Measurements from ENCODE around the gene PASK. TPM values are rescaled to one million over a fixed set of nuclear protein-coding genes. Genes with fewer than 3 reads are reported as not detected.
"Not testable (repeated sequence)": the region's sequence is repeated elsewhere in the genome, so short reads cannot be mapped to it uniquely, and the experiment has no call there.

The PASK gene
- total RNA-seq, 1 donor = 101 TPM

GRCh38 chr2:241095594-241096290, 53.5 kb downstream of the PASK start:
- Histone ChIP-seq H3K4me1 (ENCODE audit: insufficient read depth, low read length) (peaks cover 35% of the 10 kb centered on the region), H3K27me3 (ENCODE audit: insufficient read depth, low read length) (no peaks in the 10 kb centered on the region), H3K4me3 (ENCODE audit: low read length) (no peak overlapping the region)

GRCh38 chr2:241094924-241095420, 54.3 kb downstream of the PASK start:
- Histone ChIP-seq H3K9me3 (ENCODE audit: low read depth, low read length) (no peaks in the 10 kb centered on the region), H3K4me1 (ENCODE audit: insufficient read depth, low read length) (peaks cover 29% of the 10 kb centered on the region), H3K4me3 (ENCODE audit: low read length) (no peak overlapping the region), H3K27me3 (ENCODE audit: insufficient read depth, low read length) (no peaks in the 10 kb centered on the region)

More at GRCh38 chr2:241095594-241096290, 53.5 kb downstream of the PASK start:
- H3K9me3 ChIP-seq (ENCODE audit: low read depth, low read length) = no peaks in the 10 kb centered on the region

DNA sequence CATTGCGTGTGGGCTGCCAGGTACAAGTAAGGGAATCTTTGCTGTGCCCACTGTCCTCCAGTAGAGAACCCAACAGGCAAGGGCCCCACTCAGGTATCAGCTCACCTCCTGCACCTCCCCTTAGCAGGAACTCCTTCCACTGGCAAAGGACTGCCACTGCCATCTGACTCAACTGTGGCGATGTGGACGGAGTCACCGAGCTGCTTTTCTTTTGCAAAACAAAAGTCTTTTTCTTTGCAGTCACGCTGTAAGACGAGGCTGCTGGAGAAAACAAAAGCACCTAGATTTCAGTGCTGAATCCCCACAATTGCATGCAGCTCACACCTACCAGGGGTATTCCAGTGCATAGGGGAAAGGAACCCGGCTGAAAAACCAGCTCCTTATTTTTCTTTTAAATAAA, 55.1 kb downstream of the PASK start:
- H3K9me3 ChIP-seq (ENCODE audit: low read depth, low read length) = no peaks in the 10 kb centered on the region
- no peaks in the 10 kb centered on the region for H3K27me3 ChIP-seq (ENCODE audit: insufficient read depth, low read length)
- H3K4me3 ChIP-seq (ENCODE audit: low read length) = no peak overlapping the region
- peaks cover 22% of the 10 kb centered on the region for H3K4me1 ChIP-seq (ENCODE audit: insufficient read depth, low read length)

GRCh38 chr2:241093133-241093781, 56.0 kb downstream of the PASK start:
- H3K9me3 ChIP-seq (ENCODE audit: low read depth, low read length); H3K27me3 ChIP-seq (ENCODE audit: insufficient read depth, low read length); H3K4me3 ChIP-seq (ENCODE audit: low read length): not testable (repeated sequence)
- peaks cover 16% of the 10 kb centered on the region for H3K4me1 ChIP-seq (ENCODE audit: insufficient read depth, low read length)

DNA sequence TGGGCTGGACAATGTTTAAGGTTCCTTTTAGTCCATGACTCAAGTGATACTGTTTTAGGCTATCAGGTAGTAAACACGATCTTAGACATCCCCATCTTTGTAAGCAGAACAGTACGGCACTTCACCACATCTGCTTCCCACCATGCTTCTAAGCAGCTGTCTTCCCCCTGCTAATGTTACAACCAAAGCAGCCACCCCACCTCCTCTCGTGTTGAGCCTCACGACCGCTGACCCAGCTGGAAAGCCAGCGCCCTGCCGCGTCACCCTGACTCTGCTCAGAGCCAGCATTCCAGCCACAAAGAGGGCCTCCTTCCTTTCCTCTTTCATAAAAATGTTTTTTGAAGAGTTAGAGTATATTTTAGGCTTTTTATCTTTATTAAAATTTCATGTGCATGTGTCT, 56.6 kb downstream of the PASK start:
- H3K4me3 ChIP-seq (ENCODE audit: low read length) = no peak overlapping the region
- H3K9me3 ChIP-seq (ENCODE audit: low read depth, low read length) = no peaks in the 10 kb centered on the region
- H3K4me1 ChIP-seq (ENCODE audit: insufficient read depth, low read length) = peaks cover 16% of the 10 kb centered on the region
- H3K27me3 ChIP-seq (ENCODE audit: insufficient read depth, low read length) = no peaks in the 10 kb centered on the region

DNA sequence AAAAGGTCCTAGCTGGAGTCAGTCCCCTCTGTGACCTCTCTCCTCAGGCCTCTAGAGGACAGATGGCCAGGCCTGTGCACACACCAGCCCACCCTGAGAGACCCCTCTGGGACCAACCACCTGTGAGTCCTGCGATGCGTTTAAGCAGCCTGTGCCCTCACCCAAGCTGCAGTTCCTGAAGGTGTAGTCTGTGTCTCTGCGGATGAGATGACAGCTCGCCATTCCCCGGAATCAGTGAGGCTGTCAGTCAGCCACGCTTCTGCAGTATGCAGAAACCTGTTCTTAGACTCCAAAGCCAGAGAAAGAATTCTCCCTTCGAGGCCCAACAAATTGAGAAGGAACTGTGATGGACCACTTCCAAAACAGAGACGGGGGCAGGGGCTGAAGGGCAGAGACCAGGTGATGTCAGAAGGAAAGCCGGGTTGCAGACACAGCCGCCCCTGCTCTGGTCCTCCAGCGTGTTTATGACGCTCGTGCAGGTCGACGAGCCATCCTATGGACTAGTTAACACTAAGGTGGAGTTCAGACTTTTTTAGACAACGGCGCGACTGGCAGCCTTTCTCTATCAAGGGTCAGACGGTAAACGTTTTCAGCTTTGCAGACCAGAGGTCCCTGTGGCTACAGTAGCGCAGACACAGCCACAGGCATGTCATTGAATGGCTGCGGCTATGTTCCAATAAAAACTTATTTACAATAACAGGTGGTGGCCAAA, 57.4 kb downstream of the PASK start:
- H3K27me3 ChIP-seq (ENCODE audit: insufficient read depth, low read length) = no peaks in the 10 kb centered on the region
- H3K9me3 ChIP-seq (ENCODE audit: low read depth, low read length) = no peaks in the 10 kb centered on the region
- H3K4me1 ChIP-seq (ENCODE audit: insufficient read depth, low read length) = peaks cover 16% of the 10 kb centered on the region
- no peak overlapping the region for H3K4me3 ChIP-seq (ENCODE audit: low read length)

DNA sequence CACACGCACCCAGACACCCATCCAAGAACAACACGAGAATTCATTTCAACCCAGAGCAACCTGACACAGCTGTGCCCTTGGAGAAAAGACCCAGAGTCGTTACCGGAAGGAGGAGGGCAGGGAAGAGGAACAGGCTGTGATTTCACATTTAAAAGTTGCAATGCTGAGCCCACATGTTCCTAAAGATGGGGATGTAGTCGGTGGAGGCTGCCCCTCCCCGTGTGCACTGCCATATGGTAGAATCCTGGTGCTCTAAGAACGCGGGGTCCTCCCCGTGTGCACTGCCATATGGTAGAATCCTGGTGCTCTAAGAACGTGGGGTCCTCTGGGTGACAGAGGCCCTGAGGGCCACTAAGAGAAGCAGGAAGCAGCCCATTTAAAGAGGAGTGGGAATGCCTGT, 58.1 kb downstream of the PASK start:
- Histone ChIP-seq H3K4me3 (ENCODE audit: low read length) (no peak overlapping the region), H3K4me1 (ENCODE audit: insufficient read depth, low read length) (peaks cover 14% of the 10 kb centered on the region), H3K27me3 (ENCODE audit: insufficient read depth, low read length) (no peaks in the 10 kb centered on the region), H3K9me3 (ENCODE audit: low read depth, low read length) (no peaks in the 10 kb centered on the region)

DNA sequence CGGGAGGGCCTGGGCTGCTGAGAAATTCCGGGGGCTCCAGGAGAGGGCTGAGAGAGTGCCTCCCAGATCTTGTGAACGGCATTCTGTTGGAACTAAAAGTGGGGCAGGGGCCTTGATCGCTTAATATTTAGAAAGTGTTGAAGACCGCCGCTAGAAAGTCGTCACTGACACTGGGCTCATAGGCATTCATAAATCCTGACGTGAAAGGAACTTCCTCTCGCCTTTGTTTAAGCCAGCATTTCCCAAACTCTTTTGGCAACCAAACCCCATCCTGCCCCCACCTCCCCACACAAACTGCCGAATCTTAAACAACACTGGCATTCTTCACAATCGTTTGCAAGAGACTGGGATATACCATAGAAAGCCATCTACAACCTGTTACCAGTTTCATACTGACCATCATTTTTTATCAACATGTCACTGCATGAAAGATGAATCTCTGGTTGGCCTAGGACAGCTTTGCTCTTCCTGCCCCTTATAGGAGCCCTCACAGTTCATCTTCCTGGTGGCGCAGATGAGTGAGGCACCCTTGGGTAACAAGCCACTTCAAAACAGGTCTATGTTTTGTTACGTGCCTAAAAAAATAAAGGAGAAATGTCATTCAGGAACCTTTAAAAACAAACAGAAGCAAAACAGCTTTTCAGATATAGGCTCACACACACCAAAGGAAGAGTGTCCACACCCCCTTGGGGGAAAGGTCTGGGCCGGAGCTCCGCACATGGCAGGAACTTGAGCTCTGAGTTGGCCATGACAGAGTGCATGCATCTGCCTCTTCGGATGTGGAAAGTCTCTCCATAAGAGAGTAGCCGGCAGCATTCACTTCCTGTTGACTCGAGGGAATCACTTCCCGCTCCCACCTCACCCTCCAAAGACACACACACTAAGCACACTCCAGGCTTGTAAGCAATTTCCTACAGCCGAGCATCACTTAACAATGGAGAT, 60.2 kb downstream of the PASK start:
- H3K27me3 ChIP-seq (ENCODE audit: insufficient read depth, low read length) = no peaks in the 10 kb centered on the region
- no peaks in the 10 kb centered on the region for H3K9me3 ChIP-seq (ENCODE audit: low read depth, low read length)
- no peaks in the 10 kb centered on the region for H3K4me1 ChIP-seq (ENCODE audit: insufficient read depth, low read length)
- no peak overlapping the region for H3K4me3 ChIP-seq (ENCODE audit: low read length)

DNA sequence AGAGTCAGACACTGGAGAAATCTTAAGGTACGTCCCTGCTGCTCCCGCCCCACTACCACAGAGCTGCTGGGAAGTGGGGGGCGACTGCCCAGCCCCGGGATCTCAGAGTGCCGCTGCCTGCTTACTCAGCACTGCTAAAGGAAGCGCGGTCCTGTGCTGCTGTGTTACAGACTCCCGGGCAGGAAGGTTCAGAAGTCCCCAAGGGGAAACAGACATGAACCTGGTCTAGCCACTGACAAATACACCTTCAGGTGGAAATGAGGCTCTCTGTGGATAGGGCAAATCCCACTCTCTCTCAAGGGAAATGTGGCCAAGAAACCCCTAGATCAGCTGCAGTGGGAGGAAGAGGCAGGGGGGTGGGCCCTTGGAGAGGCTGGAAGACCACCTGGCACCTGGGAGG, 60.9 kb downstream of the PASK start:
- H3K4me1 ChIP-seq (ENCODE audit: insufficient read depth, low read length) = no peaks in the 10 kb centered on the region
- no peaks in the 10 kb centered on the region for H3K9me3 ChIP-seq (ENCODE audit: low read depth, low read length)
- no peak overlapping the region for H3K4me3 ChIP-seq (ENCODE audit: low read length)
- H3K27me3 ChIP-seq (ENCODE audit: insufficient read depth, low read length) = no peaks in the 10 kb centered on the region

DNA sequence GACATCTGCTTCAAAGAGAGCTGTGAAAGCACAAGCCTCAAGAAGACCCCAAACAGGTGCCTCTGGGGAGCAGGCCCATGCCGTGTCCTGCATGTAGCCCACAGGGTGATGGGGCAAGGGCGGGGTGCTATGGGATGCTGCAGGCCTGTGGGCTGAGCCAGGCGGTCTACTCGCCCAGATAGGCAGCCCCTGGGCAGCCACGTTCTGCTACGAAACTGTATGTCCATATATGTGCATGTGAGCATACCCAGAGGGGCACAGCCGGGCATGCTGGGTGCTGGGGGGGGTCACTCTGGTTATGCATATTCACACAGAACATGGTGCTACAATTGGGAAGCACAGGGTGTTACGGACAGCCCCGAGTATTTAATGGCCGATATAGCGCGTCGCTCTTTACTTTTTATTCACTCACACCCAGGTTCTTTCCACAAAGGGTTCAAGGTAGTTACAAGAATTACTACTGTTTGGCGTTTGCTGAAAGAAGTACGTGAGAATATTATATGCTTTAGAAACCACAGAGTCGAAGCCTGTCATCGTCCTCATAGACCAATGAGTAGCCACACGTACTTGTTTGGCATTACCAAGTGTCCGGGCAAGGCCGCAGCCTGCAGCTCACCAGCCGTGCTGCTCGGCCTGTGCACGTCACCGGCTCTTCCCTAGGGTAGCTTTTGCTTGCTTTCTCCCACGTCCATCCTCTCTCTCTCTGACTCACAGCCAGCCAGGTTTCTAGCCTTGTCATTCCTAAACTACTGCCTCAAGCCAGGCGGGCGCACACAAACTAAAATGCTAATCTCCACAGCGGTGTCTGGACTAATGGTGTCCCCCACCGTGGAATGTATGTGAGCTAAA, 61.6 kb downstream of the PASK start:
- H3K4me3 ChIP-seq (ENCODE audit: low read length) = no peak overlapping the region
- no peaks in the 10 kb centered on the region for H3K4me1 ChIP-seq (ENCODE audit: insufficient read depth, low read length)
- no peaks in the 10 kb centered on the region for H3K9me3 ChIP-seq (ENCODE audit: low read depth, low read length)
- no peaks in the 10 kb centered on the region for H3K27me3 ChIP-seq (ENCODE audit: insufficient read depth, low read length)

DNA sequence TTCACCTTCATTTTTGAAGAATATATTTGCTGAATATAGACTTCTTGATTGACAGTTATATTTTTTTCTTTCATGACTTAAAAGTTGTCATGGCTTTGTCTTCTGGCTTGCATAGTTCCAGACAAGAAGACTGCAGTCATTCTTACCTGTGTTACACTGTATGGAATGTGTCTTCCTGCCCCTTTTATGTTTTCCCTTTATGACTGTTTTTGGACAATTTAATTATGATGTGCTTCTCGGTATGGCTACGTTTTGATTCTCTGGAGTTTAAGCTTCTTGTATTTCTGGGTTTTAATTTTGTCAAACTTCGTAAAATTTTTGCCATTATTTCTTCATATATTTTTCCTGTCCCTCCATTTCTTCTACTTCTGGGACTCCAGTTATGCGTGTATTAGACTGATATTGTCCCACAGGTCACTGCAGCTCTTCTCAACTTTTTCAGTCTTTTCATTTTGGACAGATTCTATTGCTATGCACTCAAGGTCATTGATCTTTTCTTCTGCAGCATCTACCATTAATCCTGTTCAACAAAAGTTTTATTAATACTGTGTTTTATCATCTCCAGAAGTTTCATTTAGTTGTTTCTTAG, 64.3 kb downstream of the PASK start:
- Histone ChIP-seq H3K27me3 (ENCODE audit: insufficient read depth, low read length) (no peaks in the 10 kb centered on the region), H3K4me3 (ENCODE audit: low read length) (no peak overlapping the region)

DNA sequence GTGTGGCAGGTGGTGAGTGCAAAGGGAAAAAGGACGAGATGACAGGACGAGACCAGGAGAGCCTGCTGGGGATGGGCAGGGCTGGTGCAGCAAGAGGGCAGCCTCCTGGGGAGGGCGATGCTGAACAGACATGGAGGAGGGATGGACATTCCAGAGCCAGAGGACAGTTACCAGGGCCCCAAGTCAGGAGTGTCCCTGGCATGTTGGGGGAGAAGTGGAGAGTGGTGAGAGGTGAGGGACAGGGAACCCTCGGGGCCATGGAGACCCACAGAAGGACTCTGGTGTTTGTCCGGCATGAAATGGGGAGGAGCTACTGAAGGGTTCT, 66.2 kb downstream of the PASK start:
- H3K4me3 ChIP-seq (ENCODE audit: low read length) = no peak overlapping the region
- H3K9me3 ChIP-seq (ENCODE audit: low read depth, low read length) = no peaks in the 10 kb centered on the region
- no peaks in the 10 kb centered on the region for H3K27me3 ChIP-seq (ENCODE audit: insufficient read depth, low read length)
- no peaks in the 10 kb centered on the region for H3K4me1 ChIP-seq (ENCODE audit: insufficient read depth, low read length)

More for the DNA sequence above, 64.3 kb downstream of the PASK start:
- Histone ChIP-seq H3K9me3 (ENCODE audit: low read depth, low read length) (no peaks in the 10 kb centered on the region), H3K4me1 (ENCODE audit: insufficient read depth, low read length) (no peaks in the 10 kb centered on the region)

DNA sequence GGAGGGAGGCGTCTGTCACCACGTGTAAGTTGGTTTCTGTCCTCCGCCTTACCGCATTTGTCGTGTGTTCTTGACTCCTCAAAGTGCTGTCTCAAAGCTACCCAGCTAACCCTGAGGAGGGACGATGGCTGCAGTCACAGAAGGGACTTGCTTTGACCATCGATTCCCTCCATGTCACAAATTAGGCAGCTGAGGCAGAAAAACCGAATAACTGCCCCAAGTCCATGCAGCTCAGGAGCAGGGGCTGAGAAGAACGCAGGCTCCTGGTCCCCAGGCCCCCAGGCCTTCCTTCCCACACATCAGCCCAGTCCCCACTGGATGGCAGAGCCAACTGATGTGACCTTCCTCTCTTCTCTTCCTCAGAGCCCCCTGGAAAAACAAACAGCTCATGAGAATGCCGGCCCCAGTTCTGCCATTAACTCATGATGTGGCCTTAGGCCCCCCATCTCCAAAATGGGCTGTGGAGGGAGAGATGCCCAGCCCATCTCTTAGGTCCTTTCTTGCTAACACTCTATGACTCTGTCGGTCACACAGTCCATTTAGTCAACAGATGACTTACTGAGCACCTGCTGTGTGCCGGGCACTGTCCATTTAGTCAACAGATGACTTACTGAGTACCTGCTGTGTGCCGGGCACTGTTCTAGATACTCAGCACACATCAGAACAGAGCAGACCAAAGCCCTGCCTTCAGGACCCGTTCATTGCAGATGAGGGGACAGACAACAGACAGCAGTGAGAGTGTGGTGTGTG, 66.8 kb downstream of the PASK start:
- Histone ChIP-seq H3K4me3 (ENCODE audit: low read length) (no peak overlapping the region), H3K9me3 (ENCODE audit: low read depth, low read length) (no peaks in the 10 kb centered on the region), H3K4me1 (ENCODE audit: insufficient read depth, low read length) (no peaks in the 10 kb centered on the region), H3K27me3 (ENCODE audit: insufficient read depth, low read length) (no peaks in the 10 kb centered on the region)

Measured in mononuclear cell (primary cell).